Fibroblast of skin of back (primary cell): ENCODE measurements around the gene PRSS12. TPM values are rescaled to one million over a fixed set of nuclear protein-coding genes. Genes with fewer than 3 reads are reported as not detected.
"Not testable (repeated sequence)": the region's sequence is repeated elsewhere in the genome, so short reads cannot be mapped to it uniquely, and the experiment has no call there.

ENCODE experiments used
- DNase-seq: peaks from one replicate; pipeline ENCODE4 v3.0.0-alpha.2; 2013
- polyA plus RNA-seq, 2 experiments: library from polyadenylated mRNA; unstranded; fragments of 120-200 nt; gene quantifications; one replicate each; pipeline ENCODE4 v1.2.1, GENCODE V29; 2013; ENCODE audit not compliant: insufficient read length in 2 of 2

Gene PRSS12
- polyA plus RNA-seq (2013, experiment 1 of 2; ENCODE audit: insufficient read length): 34.5 TPM
- 37.5 TPM for polyA plus RNA-seq (2013, experiment 2 of 2; ENCODE audit: insufficient read length)

- peak; percentile 82 for DNase-seq
Measured at GRCh38 chr4:118352843-118353533, at the start of gene PRSS12. TSS of gene PRSS12 (minus strand) at chr4:118353003. CDS start at chr4:118352720, 283 bp downstream.

- peak; percentile 26 for DNase-seq
Measured at GRCh38 chr4:118400356-118400755, 47.6 kb upstream of the PRSS12 start.

GRCh38 chr4:118399883-118400282 lies 47.1 kb upstream of the PRSS12 start:
- not testable (repeated sequence) for DNase-seq

DNA sequence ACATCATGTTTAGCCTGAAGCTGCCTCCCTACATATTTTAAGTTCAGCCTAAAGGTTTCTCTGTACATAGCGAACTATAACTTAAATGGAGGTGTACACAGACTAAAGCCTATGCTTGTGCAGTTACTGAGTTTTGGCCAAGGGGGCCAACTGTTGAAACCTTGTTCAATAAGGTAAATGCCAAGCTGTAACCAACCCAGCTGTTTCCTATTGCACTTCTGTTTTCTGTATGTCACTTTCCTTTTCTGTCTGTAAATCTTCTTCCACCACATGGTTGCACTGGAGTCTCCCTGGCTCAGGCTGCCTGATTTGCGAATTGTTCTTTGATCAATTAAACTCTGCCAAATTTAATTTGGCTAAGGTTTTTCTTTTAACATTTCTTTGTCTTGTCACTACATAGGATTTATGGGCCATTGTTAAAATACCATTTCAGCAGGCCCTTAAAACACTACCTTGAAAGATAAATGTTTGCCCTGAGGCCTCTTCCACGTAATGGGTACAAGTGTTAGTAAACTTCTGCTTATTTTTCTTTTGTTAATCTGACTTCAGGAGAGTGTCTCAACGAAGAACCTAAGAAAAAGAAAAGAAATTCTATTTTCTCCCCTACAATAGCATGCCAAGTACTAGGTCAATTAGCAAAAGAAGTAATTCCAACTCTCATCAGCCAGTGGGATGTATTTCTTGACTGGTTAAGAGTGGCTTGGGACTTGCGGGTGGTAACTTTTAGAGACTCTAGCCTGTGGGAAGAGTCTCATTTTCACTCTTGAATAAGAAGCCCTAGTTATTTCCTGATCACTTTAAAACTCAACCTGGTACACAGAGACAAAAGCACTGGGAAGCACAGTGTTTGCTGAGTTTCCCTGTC lies 45.7 kb upstream of the PRSS12 start:
- no peak for DNase-seq

GRCh38 chr4:118397623-118397979 lies 44.8 kb upstream of the PRSS12 start:
- DNase-seq: no peak

DNA sequence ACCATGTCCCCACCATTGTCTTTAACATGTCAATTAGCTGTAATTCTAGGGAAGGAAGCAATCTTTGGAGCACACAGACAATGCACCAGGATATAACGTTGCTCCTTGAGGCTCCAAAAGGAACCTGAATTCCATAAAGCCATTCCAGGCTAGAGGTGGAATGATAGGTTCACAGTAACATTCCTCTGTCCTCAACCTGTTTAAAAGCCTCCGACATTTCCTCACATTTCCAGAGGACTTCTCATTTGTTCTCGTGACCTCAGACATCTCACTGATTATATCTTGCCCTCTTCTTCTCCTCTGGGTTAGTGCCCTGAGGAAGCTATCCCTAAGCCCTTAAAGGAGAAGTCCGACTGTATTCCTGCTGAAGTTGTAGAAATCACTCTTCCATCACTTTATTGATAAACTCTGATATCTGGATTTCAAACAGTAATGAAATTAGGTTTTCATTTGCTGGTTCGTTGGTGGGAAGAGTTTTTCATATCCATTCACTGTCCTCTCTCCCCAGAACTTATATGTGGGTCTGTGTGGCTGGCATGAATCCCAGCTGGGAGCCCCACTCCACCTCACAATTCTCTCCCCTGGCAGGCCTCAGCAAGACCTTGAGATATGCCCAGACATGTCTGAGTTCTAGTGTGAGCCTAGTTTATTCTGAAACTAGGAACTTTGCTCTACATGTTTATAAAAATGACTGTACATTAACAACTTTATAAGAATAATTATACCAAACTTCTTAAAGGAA lies 44.2 kb upstream of the PRSS12 start:
- no peak for DNase-seq

DNA sequence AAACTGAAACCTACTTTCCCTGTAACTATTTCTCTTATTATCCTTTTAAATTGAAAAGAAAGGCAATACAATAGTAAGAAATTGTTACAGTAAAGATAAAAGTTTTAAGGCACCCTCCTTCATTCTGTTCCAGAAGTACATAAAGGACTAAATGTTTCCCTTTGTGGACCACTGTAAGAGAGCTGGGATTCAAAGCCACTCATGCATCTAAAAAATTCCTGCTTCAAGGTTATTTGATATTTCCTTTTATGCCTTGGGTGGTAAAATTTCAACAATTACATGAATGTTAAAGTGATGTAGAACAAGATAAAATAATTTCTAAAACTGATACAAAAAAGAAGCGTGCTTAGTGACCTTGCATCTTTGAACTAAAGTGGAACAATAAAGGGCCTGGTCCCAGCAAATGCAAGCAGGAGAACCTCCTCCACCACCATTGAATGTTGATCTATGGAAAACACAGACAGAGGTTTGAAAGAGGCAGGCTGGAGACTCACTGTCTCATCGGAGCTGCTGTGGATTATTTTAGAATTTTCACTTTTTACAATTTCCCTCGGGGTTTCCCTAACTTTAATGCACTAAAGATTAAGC lies 42.3 kb upstream of the PRSS12 start:
- DNase-seq: no peak

DNA sequence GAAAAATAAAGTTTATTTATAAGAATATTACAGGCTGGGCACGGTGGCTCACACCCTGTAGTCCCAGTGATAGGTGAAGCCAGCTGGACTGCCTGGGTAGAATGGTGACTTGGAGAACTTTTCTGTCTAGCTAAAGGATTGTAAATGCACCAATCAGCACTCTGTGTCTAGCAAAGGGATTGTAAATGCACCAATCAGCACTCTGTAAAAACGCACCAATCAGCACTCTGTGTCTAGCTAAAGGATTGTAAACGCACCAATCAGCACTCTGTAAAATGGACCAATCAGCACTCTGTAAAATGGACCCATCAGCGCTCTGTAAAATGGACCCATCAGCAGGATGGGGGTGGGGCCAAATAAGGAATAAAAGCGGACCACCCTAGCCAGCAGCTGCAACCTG lies 39.7 kb upstream of the PRSS12 start:
- not testable (repeated sequence) for DNase-seq

- DNase-seq: no peak
Measured at GRCh38 chr4:118390121-118390520, 37.3 kb upstream of the PRSS12 start.

DNA sequence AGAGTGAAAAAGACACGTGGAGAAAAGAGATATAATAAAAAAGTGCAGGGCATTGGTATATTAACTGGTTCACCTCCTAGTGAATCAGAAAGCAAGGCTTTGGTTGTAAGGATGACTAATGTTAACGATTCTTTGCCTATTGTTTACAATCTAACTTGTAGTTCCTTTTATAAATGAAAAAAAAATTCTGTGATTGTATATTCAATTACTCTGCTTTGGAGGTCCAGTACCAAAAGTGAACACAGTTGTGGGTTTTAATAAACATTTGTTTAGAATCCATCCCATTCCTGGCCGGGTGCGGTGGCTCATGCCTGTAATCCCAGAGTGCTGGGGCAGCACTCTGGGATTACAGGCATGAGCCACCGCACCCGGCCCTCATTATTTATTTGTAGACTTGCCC lies 36.9 kb upstream of the PRSS12 start:
- DNase-seq: peak; percentile 8

- DNase-seq: no peak
Measured at GRCh38 chr4:118388606-118389005, 35.8 kb upstream of the PRSS12 start.

GRCh38 chr4:118381902-118382301 lies 29.1 kb upstream of the PRSS12 start:
- no peak for DNase-seq

- peak; percentile 80 for DNase-seq
Measured at GRCh38 chr4:118373614-118374255, 20.9 kb upstream of the PRSS12 start.

DNA sequence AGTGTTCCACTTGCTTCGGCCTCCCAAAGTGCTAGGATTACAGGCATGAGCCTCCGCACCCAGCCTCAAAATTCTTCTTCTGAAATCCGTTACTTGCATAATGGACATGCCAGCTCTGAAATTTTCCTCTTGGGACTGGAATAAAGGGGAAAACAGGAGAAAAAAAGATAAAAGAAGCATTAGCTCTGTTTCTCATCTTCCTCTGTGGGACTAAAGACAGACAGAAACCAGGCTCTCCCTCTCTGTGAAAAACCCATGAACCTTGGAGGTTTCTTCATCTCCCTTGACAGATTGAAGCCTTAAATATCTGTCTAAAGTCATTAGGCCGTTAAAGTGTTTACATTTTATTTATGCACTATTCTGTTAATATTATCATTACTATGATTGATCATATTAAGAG lies 19.4 kb upstream of the PRSS12 start:
- DNase-seq: no peak

- DNase-seq: no peak
Measured at GRCh38 chr4:118369231-118369630, 16.4 kb upstream of the PRSS12 start.

- DNase-seq: no peak
Measured at GRCh38 chr4:118367872-118368271, 15.1 kb upstream of the PRSS12 start.

GRCh38 chr4:118367361-118367760 lies 14.6 kb upstream of the PRSS12 start:
- DNase-seq: no peak

GRCh38 chr4:118363166-118363565 lies 10.4 kb upstream of the PRSS12 start:
- no peak for DNase-seq

DNA sequence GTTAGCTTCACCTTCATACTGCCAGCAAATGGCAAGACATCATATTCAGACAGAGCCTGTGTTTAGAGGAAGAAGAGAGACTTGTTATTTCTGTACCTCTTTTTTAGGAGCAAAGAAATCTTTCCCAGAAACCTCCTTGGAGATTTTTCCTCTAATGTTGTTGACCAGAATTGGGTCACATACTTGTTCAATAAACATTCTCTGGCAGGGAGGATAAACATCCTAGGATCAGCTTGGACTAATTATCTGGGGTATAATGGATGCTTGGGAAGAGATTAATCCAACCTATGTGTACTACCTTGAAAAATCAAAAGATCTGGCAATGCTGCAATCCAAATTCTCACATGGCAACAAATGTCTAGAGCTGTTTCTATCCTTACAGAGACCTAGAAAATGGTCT lies 8.4 kb upstream of the PRSS12 start:
- DNase-seq: no peak

DNA sequence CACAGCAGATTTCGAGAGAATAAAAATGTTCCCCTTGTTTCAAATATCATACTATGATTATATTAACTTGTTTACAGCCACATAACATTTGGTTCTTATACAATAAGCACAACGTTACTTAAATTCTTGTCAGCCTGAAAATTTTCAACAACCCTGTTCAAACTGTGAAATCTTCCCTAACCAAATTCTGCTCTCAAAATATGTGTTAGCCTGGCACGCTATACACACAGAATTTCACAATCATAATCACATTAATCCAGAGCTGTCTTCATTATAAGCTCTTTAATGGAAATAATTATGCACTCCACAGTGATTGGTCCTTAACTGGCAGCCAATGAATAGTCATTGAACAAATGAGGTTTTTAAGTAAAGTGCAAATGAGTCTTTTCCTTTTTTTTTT lies 7.3 kb upstream of the PRSS12 start:
- DNase-seq: no peak

DNA sequence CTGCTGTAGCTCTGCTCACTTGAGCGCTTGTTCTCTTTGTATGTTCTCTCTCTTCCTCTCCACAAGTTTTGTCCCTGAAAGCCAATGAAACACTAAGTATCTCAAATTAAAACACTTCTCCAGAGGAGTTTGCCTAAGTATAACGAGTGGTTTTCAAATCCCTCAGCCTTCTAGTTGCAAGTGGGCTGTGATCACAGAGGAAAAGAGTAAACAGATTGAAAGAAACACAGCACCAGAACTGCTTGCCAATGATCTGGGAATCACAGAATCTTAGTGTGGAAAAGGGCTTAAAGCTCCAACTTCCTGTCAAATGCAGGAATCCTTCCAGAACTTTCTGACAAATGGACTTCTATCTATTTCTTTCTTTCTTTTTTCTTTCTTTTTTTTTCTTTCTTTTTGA lies 4.8 kb upstream of the PRSS12 start:
- no peak for DNase-seq

- DNase-seq: no peak
Measured at GRCh38 chr4:118356731-118357130, 3.9 kb upstream of the PRSS12 start.
